Measurements from ENCODE around the gene FLYWCH1.
"Not testable (repeated sequence)": the region's sequence is repeated elsewhere in the genome, so short reads cannot be mapped to it uniquely, and the experiment has no call there.

The FLYWCH1 gene

DNA sequence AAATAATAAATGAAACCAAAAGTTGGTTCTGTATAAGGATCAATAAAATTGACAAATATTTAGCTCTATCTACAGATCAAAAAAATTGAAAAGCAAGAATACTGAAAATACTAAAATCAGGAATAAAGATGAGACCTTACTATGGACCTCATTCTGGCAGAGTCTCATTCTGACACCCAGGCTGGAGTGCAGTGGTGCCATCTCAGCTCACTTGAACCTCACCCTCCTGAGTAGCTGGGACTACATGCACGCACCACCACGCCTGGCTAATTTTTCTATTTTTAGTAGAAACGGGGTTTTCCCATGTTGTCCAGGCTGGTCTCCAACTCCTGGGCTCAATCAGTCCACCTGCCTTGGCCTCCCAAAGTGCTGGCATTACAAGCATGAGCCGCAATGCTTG lies 30.3 kb downstream of the FLYWCH1 start:
- TF ChIP-seq, protein P1, sequence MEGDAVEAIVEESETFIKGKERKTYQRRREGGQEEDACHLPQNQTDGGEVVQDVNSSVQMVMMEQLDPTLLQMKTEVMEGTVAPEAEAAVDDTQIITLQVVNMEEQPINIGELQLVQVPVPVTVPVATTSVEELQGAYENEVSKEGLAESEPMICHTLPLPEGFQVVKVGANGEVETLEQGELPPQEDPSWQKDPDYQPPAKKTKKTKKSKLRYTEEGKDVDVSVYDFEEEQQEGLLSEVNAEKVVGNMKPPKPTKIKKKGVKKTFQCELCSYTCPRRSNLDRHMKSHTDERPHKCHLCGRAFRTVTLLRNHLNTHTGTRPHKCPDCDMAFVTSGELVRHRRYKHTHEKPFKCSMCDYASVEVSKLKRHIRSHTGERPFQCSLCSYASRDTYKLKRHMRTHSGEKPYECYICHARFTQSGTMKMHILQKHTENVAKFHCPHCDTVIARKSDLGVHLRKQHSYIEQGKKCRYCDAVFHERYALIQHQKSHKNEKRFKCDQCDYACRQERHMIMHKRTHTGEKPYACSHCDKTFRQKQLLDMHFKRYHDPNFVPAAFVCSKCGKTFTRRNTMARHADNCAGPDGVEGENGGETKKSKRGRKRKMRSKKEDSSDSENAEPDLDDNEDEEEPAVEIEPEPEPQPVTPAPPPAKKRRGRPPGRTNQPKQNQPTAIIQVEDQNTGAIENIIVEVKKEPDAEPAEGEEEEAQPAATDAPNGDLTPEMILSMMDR (IDR thresholded peaks at IDR 0.05; ENCODE audit: low read depth, low read length): no peak
- in situ Hi-C loops (cut with HindIII; ENCODE audit: low sequenced_read_pairs): no loop called here
- no peak overlapping the region for H3K4me3 ChIP-seq (ENCODE audit: low read depth, low read length)
- no peak for DNase-seq (ENCODE audit: low read depth, low spot score)

DNA sequence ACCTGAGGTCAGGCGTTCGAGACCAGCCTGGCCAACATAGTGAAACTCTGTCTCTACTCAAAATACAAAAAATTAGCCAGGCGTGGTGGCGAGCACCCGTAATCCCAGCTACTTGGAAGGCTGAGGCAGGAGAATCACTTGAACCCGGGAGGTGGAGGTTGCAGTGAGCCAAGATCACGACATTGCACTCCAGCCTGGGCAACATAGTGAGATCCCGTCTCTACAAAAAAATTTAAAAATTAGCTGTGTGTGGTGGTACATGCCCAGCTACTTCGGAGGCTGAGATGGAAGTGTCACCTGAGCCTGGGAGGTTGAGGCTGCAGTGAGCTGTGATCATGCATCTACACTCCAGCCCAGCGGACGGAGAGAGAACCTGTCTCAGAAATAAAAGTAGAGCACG lies 32.0 kb downstream of the FLYWCH1 start:
- H3K4me3 ChIP-seq (ENCODE audit: low read depth, low read length); in situ Hi-C loops (cut with HindIII; ENCODE audit: low sequenced_read_pairs); DNase-seq (ENCODE audit: low read depth, low spot score): not testable (repeated sequence)

DNA sequence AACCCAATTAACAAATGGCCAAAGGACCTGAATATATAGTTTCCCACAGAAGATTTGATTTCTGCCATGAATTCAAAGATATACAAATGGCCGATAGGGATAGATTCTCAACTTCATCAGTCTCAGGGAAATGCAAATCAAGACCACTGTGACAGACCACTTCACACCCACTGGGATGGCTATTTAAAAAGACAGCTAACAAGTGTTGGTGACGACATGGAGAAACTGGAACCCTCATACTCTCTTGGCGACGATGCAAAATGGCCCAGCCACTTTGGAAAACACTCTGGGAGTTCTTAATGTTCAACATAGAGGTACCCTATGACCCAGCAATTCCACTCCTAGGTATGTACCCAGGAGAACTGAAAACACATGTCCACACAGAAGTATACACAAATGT lies 34.9 kb downstream of the FLYWCH1 start:
- no peak overlapping the region for H3K4me3 ChIP-seq (ENCODE audit: low read depth, low read length)
- TF ChIP-seq, protein P1 (IDR thresholded peaks at IDR 0.05; ENCODE audit: low read depth, low read length): no peak
- DNase-seq (ENCODE audit: low read depth, low spot score): no peak
- in situ Hi-C loops (cut with HindIII; ENCODE audit: low sequenced_read_pairs): no loop called here

DNA sequence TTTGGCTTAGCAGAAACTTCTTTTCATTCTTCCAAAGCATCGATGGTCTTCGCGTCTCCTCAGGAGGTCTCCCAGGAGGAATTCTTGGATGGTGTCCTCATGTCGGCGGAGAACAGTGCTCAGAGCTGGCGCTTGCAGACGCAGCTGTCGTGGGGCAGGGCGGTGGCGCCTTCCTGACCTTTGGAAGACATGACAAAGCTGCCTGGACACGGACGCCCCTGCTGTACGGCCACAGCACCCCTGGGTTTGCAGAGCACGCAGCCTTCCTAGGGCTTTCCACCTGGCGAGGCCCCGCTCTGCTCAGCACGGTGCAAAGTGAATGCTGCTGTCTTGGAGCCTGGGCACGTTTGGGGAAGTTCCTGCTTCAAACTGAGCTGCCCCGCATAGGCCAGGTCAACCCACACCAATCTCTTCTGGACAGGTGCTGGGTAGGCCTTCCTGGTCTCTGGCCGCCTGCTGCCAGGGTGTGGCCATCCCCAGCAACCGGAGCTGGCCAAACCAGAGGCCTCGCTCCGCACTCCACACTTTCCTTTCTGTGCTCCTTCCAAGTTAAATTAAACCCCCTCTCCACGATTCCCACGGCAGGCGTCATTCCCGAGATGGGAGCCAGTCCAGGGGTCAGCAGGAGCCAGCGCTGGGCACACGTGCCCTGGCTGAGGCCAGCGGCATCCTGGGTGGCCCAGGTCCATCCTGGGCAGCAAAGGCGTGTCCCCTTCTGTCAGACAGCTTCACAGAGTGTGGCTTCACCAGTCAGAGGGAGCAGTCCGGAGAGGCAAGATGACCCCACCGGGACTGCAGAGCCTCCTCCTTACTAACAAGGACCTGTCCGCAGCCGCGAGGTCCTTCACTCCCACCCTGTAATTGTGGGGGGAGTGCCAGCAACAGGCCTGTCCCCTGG lies 37.3 kb downstream of the FLYWCH1 start:
- TF ChIP-seq, protein P1 (IDR thresholded peaks at IDR 0.05; ENCODE audit: low read depth, low read length): no peak
- H3K4me3 ChIP-seq (ENCODE audit: low read depth, low read length): no peak overlapping the region
- DNase-seq (ENCODE audit: low read depth, low spot score): no peak
- in situ Hi-C loops (cut with HindIII; ENCODE audit: low sequenced_read_pairs): no loop called here

DNA sequence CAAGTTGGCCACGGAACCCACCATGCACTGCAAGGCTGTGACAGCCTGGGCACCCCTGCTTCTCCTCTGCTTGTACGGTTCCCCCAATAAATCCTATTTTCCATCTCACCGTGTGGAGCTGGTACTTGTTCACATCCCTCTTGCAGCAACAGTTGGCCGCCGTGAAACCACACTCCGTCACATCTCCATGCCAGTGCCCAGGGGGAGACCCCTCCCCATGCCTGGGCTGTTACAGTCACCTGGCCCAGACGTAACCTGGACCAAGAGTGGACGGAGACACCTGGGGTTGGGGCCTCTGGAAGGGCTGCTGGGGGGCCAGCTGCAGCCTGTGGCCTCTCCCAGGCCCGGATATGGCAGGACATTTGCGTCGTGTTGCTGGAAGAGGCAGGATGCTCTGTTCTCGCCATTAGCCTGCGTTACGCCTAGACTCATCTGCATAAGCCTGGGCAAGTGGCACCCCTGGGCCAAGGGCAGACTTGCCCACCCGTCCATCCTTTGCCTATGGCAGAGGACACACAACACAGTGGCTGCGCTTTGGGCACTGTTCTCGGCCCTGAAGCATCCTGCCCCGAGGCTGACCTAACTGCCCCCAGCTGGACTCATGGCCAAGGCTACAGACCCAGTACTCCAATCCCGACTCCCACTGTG lies 38.1 kb downstream of the FLYWCH1 start:
- no peak for DNase-seq (ENCODE audit: low read depth, low spot score)
- no peak overlapping the region for H3K4me3 ChIP-seq (ENCODE audit: low read depth, low read length)
- TF ChIP-seq, protein P1 (IDR thresholded peaks at IDR 0.05; ENCODE audit: low read depth, low read length): no peak
- in situ Hi-C loops (cut with HindIII; ENCODE audit: low sequenced_read_pairs): no loop called here

DNA sequence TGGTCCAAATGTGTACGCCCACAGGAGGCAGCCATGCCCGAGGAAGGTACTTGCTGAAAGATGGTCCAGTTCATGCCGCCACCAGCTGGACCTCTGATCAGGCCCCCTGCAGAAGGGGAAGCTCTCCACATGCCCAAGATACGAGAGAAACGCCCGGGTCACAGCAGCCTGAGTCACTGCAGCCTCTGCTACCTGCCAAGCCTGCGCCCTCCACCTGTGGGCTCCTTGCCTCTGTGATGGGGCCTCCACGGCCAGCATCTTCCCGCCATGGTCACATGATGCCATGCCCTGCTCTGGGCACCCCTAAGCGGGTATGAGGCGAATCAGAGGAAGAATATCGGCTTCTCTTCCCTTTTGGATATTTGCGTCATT lies 38.6 kb downstream of the FLYWCH1 start:
- DNase-seq (ENCODE audit: low read depth, low spot score): no peak
- in situ Hi-C loops (cut with HindIII; ENCODE audit: low sequenced_read_pairs): no loop called here
- no peak overlapping the region for H3K4me3 ChIP-seq (ENCODE audit: low read depth, low read length)
- TF ChIP-seq, protein P1 (IDR thresholded peaks at IDR 0.05; ENCODE audit: low read depth, low read length): no peak

DNA sequence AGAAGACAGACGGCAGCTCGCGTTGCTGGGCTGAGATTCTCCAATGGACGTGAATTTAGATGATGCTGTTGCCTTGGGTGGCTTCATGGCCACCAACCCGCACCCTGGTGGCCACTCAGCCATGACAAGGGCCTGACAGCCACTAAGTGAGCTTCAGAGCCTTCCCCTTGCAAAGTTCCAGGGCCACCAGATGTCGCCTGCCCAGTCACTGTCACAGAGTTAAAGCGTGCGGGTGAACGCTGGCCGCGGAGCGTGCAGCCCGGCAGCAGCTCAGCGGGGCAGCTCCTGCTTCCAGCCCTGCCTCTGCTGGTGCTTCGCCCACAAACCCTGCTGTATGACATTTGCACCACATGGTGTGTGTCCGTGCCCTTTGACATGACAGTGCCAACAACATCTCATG lies 39.0 kb downstream of the FLYWCH1 start:
- in situ Hi-C loops (cut with HindIII; ENCODE audit: low sequenced_read_pairs): no loop called here
- TF ChIP-seq, protein P1 (IDR thresholded peaks at IDR 0.05; ENCODE audit: low read depth, low read length): no peak
- H3K4me3 ChIP-seq (ENCODE audit: low read depth, low read length): no peak overlapping the region
- no peak for DNase-seq (ENCODE audit: low read depth, low spot score)

Data from astrocyte of the spinal cord (primary cell).